ENCODE measurements around the gene DNAH1.

GRCh38 chr3:52444860-52445793 lies 129.0 kb downstream of the DNAH1 start, which contains the start of gene SEMA3G:
- peak; percentile 50 for TF ChIP-seq CTCF (conservative IDR thresholded peaks at IDR 0.05; ENCODE audit: low read depth, low read length)
- TF ChIP-seq POLR2A (IDR thresholded peaks at IDR 0.05; ENCODE audit: low read depth, low read length): no peak
- no peak for TF ChIP-seq CEBPB (IDR thresholded peaks at IDR 0.05; ENCODE audit: low read depth, low read length)
- no peak for TF ChIP-seq USF2 (IDR thresholded peaks at IDR 0.05; ENCODE audit: low read depth, low read length)
- no peak for TF ChIP-seq SMC3 (IDR thresholded peaks at IDR 0.05; ENCODE audit: low read depth, low read length)
- no peak for TF ChIP-seq MXI1 (IDR thresholded peaks at IDR 0.05; ENCODE audit: borderline replicate concordance, low read depth, low read length)
- no peak for TF ChIP-seq RAD21 (IDR thresholded peaks at IDR 0.05; ENCODE audit: low read length)
- TF ChIP-seq CHD1 (IDR thresholded peaks at IDR 0.05; ENCODE audit: low read depth, low read length): no peak
- no peak for TF ChIP-seq BHLHE40 (IDR thresholded peaks at IDR 0.05; ENCODE audit: low read depth, low read length)
- TF ChIP-seq MAZ (IDR thresholded peaks at IDR 0.05; ENCODE audit: borderline replicate concordance, low read depth, low read length): no peak
- no peak for TF ChIP-seq RFX5 (IDR thresholded peaks at IDR 0.05; ENCODE audit: low read depth, low read length)
- no peak for TF ChIP-seq MAFK (IDR thresholded peaks at IDR 0.05; ENCODE audit: low read depth, low read length)
